Stimulated activated CD8-positive, alpha-beta memory T cell treated with anti-CD3 and anti-CD28 coated beads, Interleukin-7, amount 100 ng/mL, for 24 hours (primary cell): ENCODE data around the gene GAGE10.
"Not testable (repeated sequence)": the region's sequence is repeated elsewhere in the genome, so short reads cannot be mapped to it uniquely, and the experiment has no call there.

ENCODE experiments used
- DNase-seq: peaks from one replicate; pipeline ENCODE4 v3.0.0-alpha.2; 2020; ENCODE audit warnings: low read depth

GAGE10 gene

GRCh38 chrX:49323735-49324134 lies 20.3 kb downstream of the GAGE10 start:
- DNase-seq = not testable (repeated sequence)

- not testable (repeated sequence) for DNase-seq
Observed at GRCh38 chrX:49330421-49330820, 27.0 kb downstream of the GAGE10 start.

GRCh38 chrX:49331282-49331681 lies 27.8 kb downstream of the GAGE10 start, which contains the start of gene GAGE13:
TSS of gene GAGE13 (plus strand) at chrX:49331582. CDS start at chrX:49332738, 1,156 bp downstream.
- DNase-seq = not testable (repeated sequence)

GRCh38 chrX:49331841-49332240 lies 28.4 kb downstream of the GAGE10 start:
- not testable (repeated sequence) for DNase-seq

GRCh38 chrX:49341449-49341848 lies 38.0 kb downstream of the GAGE10 start:
- DNase-seq = not testable (repeated sequence)

GRCh38 chrX:49344496-49345175 lies 41.2 kb downstream of the GAGE10 start:
- DNase-seq = not testable (repeated sequence)

GRCh38 chrX:49345402-49345801 lies 42.0 kb downstream of the GAGE10 start:
- not testable (repeated sequence) for DNase-seq

- DNase-seq = not testable (repeated sequence)
Observed at GRCh38 chrX:49346150-49346549, 42.7 kb downstream of the GAGE10 start.
